GM18517 (cell line): ENCODE data around the gene SMAD1.
"Not testable (repeated sequence)": the region's sequence is repeated elsewhere in the genome, so short reads cannot be mapped to it uniquely, and the experiment has no call there.

Experiments used
- ATAC-seq: cut with Tn5 transposase; IDR thresholded peaks from one replicate; pipeline ENCODE4 v1.9.1; 2021; ENCODE audit warnings: mild to moderate bottlenecking, moderate library complexity; ENCODE audit not compliant: unreplicated experiment

SMAD1 gene

GRCh38 chr4:145525291-145525740 lies 43.7 kb downstream of the SMAD1 start:
- no peak for ATAC-seq

GRCh38 chr4:145527773-145528172 lies 46.1 kb downstream of the SMAD1 start:
- ATAC-seq = no peak

GRCh38 chr4:145528601-145529000 lies 46.9 kb downstream of the SMAD1 start:
- no peak for ATAC-seq

GRCh38 chr4:145530189-145530588 lies 48.5 kb downstream of the SMAD1 start:
- ATAC-seq = no peak

GRCh38 chr4:145530662-145531061 lies 49.0 kb downstream of the SMAD1 start:
- no peak for ATAC-seq

GRCh38 chr4:145531223-145531622 lies 49.6 kb downstream of the SMAD1 start:
- no peak for ATAC-seq

GRCh38 chr4:145531859-145532258 lies 50.2 kb downstream of the SMAD1 start:
- no peak for ATAC-seq

- no peak for ATAC-seq
These were observed 51.3 kb downstream of the SMAD1 start for GRCh38 chr4:145533001-145533400.

- not testable (repeated sequence) for ATAC-seq
These were observed 51.8 kb downstream of the SMAD1 start for GRCh38 chr4:145533415-145533814.

GRCh38 chr4:145533961-145534360 lies 52.3 kb downstream of the SMAD1 start:
- ATAC-seq = no peak

GRCh38 chr4:145535202-145535601 lies 53.5 kb downstream of the SMAD1 start:
- ATAC-seq = no peak

GRCh38 chr4:145536044-145536443 lies 54.4 kb downstream of the SMAD1 start:
- no peak for ATAC-seq

- ATAC-seq = no peak
These were observed 56.9 kb downstream of the SMAD1 start for GRCh38 chr4:145538596-145538995.

- no peak for ATAC-seq
These were observed 58.0 kb downstream of the SMAD1 start for GRCh38 chr4:145539671-145540070.

GRCh38 chr4:145540235-145540634 lies 58.6 kb downstream of the SMAD1 start:
- ATAC-seq = no peak

- no peak for ATAC-seq
These were observed 59.7 kb downstream of the SMAD1 start for GRCh38 chr4:145541346-145541745.

GRCh38 chr4:145545031-145545430 lies 63.4 kb downstream of the SMAD1 start:
- no peak for ATAC-seq

- no peak for ATAC-seq
These were observed 64.0 kb downstream of the SMAD1 start for GRCh38 chr4:145545538-145546174.

GRCh38 chr4:145546175-145546915 lies 64.7 kb downstream of the SMAD1 start:
- no peak for ATAC-seq

GRCh38 chr4:145551660-145552059 lies 70.0 kb downstream of the SMAD1 start:
- no peak for ATAC-seq

- ATAC-seq = peak; percentile 82
These were observed 70.6 kb downstream of the SMAD1 start for GRCh38 chr4:145552181-145552822.

GRCh38 chr4:145553375-145553774 lies 71.7 kb downstream of the SMAD1 start:
- ATAC-seq = no peak
